PC-3 (cell line): ENCODE data around the gene TMEM171. TPM values are rescaled to one million over a fixed set of nuclear protein-coding genes. Genes with fewer than 3 reads are reported as not detected.

Experiments used
- ATAC-seq: fragments of 200-7000 bp; cut with Tn5 transposase; 2 replicates; pipeline ENCODE4 v1.9.1; 2020; ENCODE audit warnings: mild to moderate bottlenecking, moderate library complexity
- BruUV-seq: library from RNA; stranded (reverse); fragments of 400-500 nt; replicated peaks from 2 replicates; lab custom pipeline; 2021; lab: Mats Ljungman, UMichigan
- CTCF ChIA-PET: fragments of 300-600 bp; sonication (Branson Sonifier 250); formaldehyde crosslinking; loops from one replicate; lab custom pipeline; 2022; ENCODE audit warnings: antibody characterized with exemption; lab: Charles Lee
- POLR2A ChIA-PET: fragments of 300-600 bp; sonication (Branson Sonifier 250); formaldehyde crosslinking; loops from one replicate; lab custom pipeline; 2022; ENCODE audit warnings: antibody characterized with exemption; ENCODE audit not compliant: unreplicated experiment; lab: Charles Lee
- DNase-seq: peaks from one replicate; pipeline ENCODE4 v3.0.0-alpha.2; 2015
- H2AFZ ChIP-seq: fragments of 300-600 bp; sonication (generic); 2 replicates; pipeline ENCODE4 v1.6.0; 2016; ENCODE audit warnings: antibody characterized with exemption, low read length
- H3F3A ChIP-seq: fragments of 300-600 bp; sonication (generic); one replicate; pipeline ENCODE4 v1.6.0; 2017; ENCODE audit warnings: antibody characterized with exemption, low read length, control low read depth, mild to moderate bottlenecking; ENCODE audit not compliant: unreplicated experiment
- H3K27ac ChIP-seq: fragments of 300-600 bp; sonication (generic); 2 replicates; pipeline ENCODE4 v1.5.1; 2016; ENCODE audit warnings: mild to moderate bottlenecking, low read length
- H3K27me3 ChIP-seq: fragments of 300-600 bp; sonication (generic); 2 replicates; pipeline ENCODE4 v1.6.1; 2016; ENCODE audit warnings: low read length, mixed read lengths
- H3K36me3 ChIP-seq: fragments of 300-600 bp; sonication (generic); 2 replicates; pipeline ENCODE4 v1.6.1; 2016; ENCODE audit warnings: low read depth, mixed run types, low read length, mixed read lengths
- H3K4me1 ChIP-seq: fragments of 300-600 bp; sonication (generic); 2 replicates; pipeline ENCODE4 v1.5.1; 2016; ENCODE audit warnings: low read length; ENCODE audit not compliant: insufficient read depth
- H3K4me2 ChIP-seq: fragments of 300-600 bp; sonication (generic); 2 replicates; pipeline ENCODE4 v1.6.0; 2016; ENCODE audit warnings: low read length
- H3K4me3 ChIP-seq: fragments of 300-600 bp; sonication (generic); 2 replicates; pipeline ENCODE4 v1.5.1; 2016; ENCODE audit warnings: mild to moderate bottlenecking, low read length, mixed read lengths
- H3K79me2 ChIP-seq: fragments of 300-600 bp; sonication (generic); 2 replicates; pipeline ENCODE4 v1.6.1; 2017; ENCODE audit warnings: low read length, mixed read lengths
- H3K9ac ChIP-seq: fragments of 300-600 bp; sonication (generic); 2 replicates; pipeline ENCODE4 v1.6.0; 2016; ENCODE audit warnings: mild to moderate bottlenecking, low read length
- H3K9me2 ChIP-seq: fragments of 300-600 bp; sonication (generic); replicated peaks from 2 replicates; pipeline ENCODE4 v1.6.1; 2016; ENCODE audit warnings: mixed run types, low read length, mixed read lengths
- H3K9me3 ChIP-seq: fragments of 300-600 bp; sonication (generic); 2 replicates; pipeline ENCODE4 v1.6.1; 2016; ENCODE audit warnings: low read length, mixed read lengths
- H4K20me1 ChIP-seq: fragments of 300-600 bp; sonication (generic); 2 replicates; pipeline ENCODE4 v1.6.1; 2016; ENCODE audit warnings: low read length, mixed read lengths
- CTCF ChIP-seq: fragments of 300-600 bp; sonication (generic); conservative IDR thresholded peaks from 2 replicates; pipeline ENCODE4 v1.5.1; 2017; ENCODE audit warnings: antibody characterized with exemption, low read depth, mild to moderate bottlenecking, low read length
- EZH2 ChIP-seq: fragments of 300-600 bp; sonication (generic); IDR thresholded peaks from one replicate; pipeline ENCODE4 v1.6.1; 2017; ENCODE audit warnings: antibody characterized with exemption, mild to moderate bottlenecking, low read length; ENCODE audit not compliant: unreplicated experiment
- EZH2phosphoT487 ChIP-seq: fragments of 300-600 bp; sonication (generic); IDR thresholded peaks from 2 replicates; pipeline ENCODE4 v1.6.1; 2018; ENCODE audit warnings: mild to moderate bottlenecking, antibody characterized with exemption, low read length, borderline replicate concordance
- intact Hi-C: fragments of 100-400 bp; cut with micrococcal nuclease; formaldehyde crosslinking; loops from 2 replicates; pipeline ENCODE4 v1.9.0; 2023
- total RNA-seq: library from RNA; depleted of rRNA; stranded (reverse); fragments of >200 nt; gene quantifications from 2 replicates; pipeline ENCODE4 v1.2.3, GENCODE V29; 2014

TMEM171 gene
- total RNA-seq, 1 experiment from 2014 or later = 1.8 TPM

DNA sequence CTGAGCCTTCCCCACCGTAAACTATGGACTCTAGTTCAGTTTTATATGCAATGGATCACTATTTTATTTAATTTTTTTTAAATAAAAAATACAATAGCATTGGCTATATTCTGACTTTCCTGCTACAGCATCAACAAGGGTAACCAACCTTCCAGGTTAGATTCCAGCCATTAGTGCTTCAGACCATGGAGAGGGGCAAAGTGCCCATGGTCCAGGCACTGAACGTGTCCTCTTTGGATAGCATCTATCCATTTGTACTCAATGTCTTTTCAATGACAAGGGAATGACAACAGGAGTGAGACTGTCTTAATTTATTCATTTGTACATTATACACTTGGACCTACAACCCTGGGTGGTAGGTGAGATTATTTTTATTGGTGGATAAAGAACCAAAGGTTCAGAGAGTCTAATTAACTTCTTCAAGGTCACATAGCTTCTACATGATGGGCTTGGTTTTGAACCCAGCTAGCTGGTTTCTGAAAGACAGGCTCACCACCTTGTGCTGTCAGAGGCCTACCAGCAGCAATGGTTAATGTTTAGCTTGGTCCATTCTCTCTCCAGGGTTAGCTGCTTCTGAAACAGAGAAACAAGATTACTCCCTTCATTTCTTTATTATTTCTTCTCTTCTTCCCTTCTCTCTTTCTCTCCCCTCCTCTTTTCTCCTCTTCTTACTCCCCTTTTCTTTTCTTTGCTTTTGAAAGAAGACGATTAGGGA lies 11.5 kb downstream of the TMEM171 start:
- Histone ChIP-seq H3K4me1 (no peaks in the 10 kb centered on the region), H3K9ac (no peak overlapping the region), H3K4me2 (no peak overlapping the region), H3K79me2 (no peaks in the 10 kb centered on the region), H4K20me1 (no peaks in the 10 kb centered on the region), H3K27me3 (no peaks in the 10 kb centered on the region), H3K27ac (no peak overlapping the region), H2AFZ (no peak overlapping the region), H3K9me2 (no peaks in the 10 kb centered on the region), H3K4me3 (no peak overlapping the region), H3K9me3 (no peaks in the 10 kb centered on the region), H3F3A (no peaks in the 10 kb centered on the region), H3K36me3 (no peaks in the 10 kb centered on the region)
- TF ChIP-seq CTCF = no peak
- no peak for TF ChIP-seq EZH2
- TF ChIP-seq EZH2phosphoT487 = no peak
- DNase-seq = no peak
- ATAC-seq = no peak
- ChIA-PET CTCF (no interaction called here), POLR2A (no interaction called here)
- intact Hi-C loops = no loop called here
- BruUV-seq = no TSS peak

DNA sequence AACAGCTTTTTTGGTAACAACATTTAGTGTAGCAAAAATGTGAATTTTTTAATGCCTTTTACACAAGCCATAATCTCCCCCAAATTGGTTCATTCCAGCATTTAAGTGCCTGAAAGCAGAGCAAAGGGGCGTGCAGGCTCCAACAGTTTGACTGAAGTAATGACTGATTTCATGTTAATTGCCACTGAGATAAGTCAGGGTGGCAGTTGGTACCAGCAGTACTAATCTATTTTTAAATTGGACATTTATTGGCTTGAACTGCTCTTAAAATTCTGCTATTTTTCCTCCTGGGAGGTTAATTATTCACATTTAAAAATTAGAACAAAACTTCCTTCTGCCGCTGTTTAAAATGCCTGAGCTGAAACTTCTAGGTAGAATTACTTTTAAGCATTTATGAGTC lies 12.4 kb downstream of the TMEM171 start:
- POLR2A ChIA-PET = no interaction called here
- Histone ChIP-seq H3K4me2 (no peak overlapping the region), H2AFZ (no peak overlapping the region), H3K4me1 (no peaks in the 10 kb centered on the region), H3K27ac (no peak overlapping the region), H3K79me2 (no peaks in the 10 kb centered on the region), H3F3A (no peaks in the 10 kb centered on the region), H3K27me3 (no peaks in the 10 kb centered on the region), H3K9ac (no peak overlapping the region), H3K9me2 (no peaks in the 10 kb centered on the region), H4K20me1 (no peaks in the 10 kb centered on the region), H3K4me3 (no peak overlapping the region), H3K9me3 (no peaks in the 10 kb centered on the region), H3K36me3 (no peaks in the 10 kb centered on the region)
- BruUV-seq = no TSS peak
- DNase-seq (no peak), ATAC-seq (no peak)
- TF ChIP-seq CTCF (no peak), EZH2 (no peak), EZH2phosphoT487 (no peak)
- intact Hi-C loops = no loop called here
- CTCF ChIA-PET = no interaction called here

- POLR2A ChIA-PET = no interaction called here
- H3K9me2 ChIP-seq = no peaks in the 10 kb centered on the region
- H3F3A ChIP-seq = no peaks in the 10 kb centered on the region
- no TSS peak for BruUV-seq
- no peak overlapping the region for H3K4me3 ChIP-seq
- no peak for ATAC-seq
- no peaks in the 10 kb centered on the region for H3K79me2 ChIP-seq
- DNase-seq = no peak
- no peaks in the 10 kb centered on the region for H3K4me1 ChIP-seq
- no peaks in the 10 kb centered on the region for H4K20me1 ChIP-seq
- H3K9me3 ChIP-seq = no peaks in the 10 kb centered on the region
- TF ChIP-seq CTCF (no peak), EZH2phosphoT487 (no peak), EZH2 (no peak)
- H3K4me2 ChIP-seq = no peak overlapping the region
- no peak overlapping the region for H3K9ac ChIP-seq
- intact Hi-C loops = no loop called here
- H3K27me3 ChIP-seq = no peaks in the 10 kb centered on the region
- CTCF ChIA-PET = no interaction called here
- H3K36me3 ChIP-seq = no peaks in the 10 kb centered on the region
- H3K27ac ChIP-seq = no peak overlapping the region
- H2AFZ ChIP-seq = no peak overlapping the region
These were observed 14.6 kb downstream of the TMEM171 start for GRCh38 chr5:73135021-73135420.
